Heart left ventricle (tissue), 16 donors: ENCODE data around the gene TTC31. TPM values are rescaled to one million over a fixed set of nuclear protein-coding genes. Genes with fewer than 3 reads are reported as not detected.

Experiments
- ATAC-seq, 4 donors: fragments of 200-7000 bp; cut with Tn5 transposase; one replicate each; pipeline ENCODE4 v1.9.1; 2020 to 2022; ENCODE audit warnings: moderate library complexity in 4 of 4, mild to moderate bottlenecking in 3 of 4, moderate number of reproducible peaks in 1 of 4
- DNase-seq, 5 donors: peaks; one replicate each; pipeline ENCODE4 v3.0.0-alpha.2; 2020
- H3K27ac ChIP-seq, 12 donors: fragments of 200-600 bp; sonication (generic) in 4 of 12; one replicate each; pipeline versions ENCODE4 v1.5.0 to v1.8.0; 2016 to 2022; ENCODE audit warnings: mild to moderate bottlenecking in 2 of 12
- H3K27me3 ChIP-seq, 9 donors: fragments of 200-600 bp; sonication (generic) in 2 of 9; one replicate each; pipeline versions ENCODE4 v1.5.1 to v1.8.0; 2016 to 2022; ENCODE audit warnings: mild to moderate bottlenecking in 3 of 9
- H3K36me3 ChIP-seq, 9 donors: fragments of 200-600 bp; sonication (generic) in 2 of 9; one replicate each; pipeline versions ENCODE4 v1.5.0 to v1.8.0; 2018 to 2022; ENCODE audit warnings: mild to moderate bottlenecking in 2 of 9
- H3K4me1 ChIP-seq, 12 donors: fragments of 200-600 bp; sonication (generic) in 4 of 12; one replicate each; pipeline versions ENCODE4 v1.5.0 to v1.8.0; 2016 to 2022; ENCODE audit warnings: mild to moderate bottlenecking in 3 of 12
- H3K4me3 ChIP-seq, 12 donors: fragments of 200-600 bp; sonication (generic) in 4 of 12; one replicate each; pipeline versions ENCODE4 v1.5.0 to v1.8.0; 2017 to 2022; ENCODE audit warnings: mild to moderate bottlenecking in 9 of 12, moderate library complexity in 4 of 12
- H3K9me3 ChIP-seq, 12 donors: fragments of 200-600 bp; sonication (generic) in 4 of 12; one replicate each; pipeline versions ENCODE4 v1.5.0 to v1.8.0; 2016 to 2022; ENCODE audit warnings: mild to moderate bottlenecking in 1 of 12
- POLR2A ChIP-seq, 2 donors: fragments of 450-650 bp; IDR thresholded peaks; one replicate each; pipeline ENCODE4 v1.6.1; 2017; ENCODE audit warnings: antibody characterized with exemption in 2 of 2, mild to moderate bottlenecking in 2 of 2, moderate library complexity in 2 of 2
- WGBS, 4 donors: extraction: QIAGEN DNeasy Blood & Tissue Kit in 2 of 4; methylation state at CpG; one replicate each; pipeline versions ENCODE4 v1.1.5 to v1.1.7; 2013 to 2018; 5-methylcytosine and 5-hydroxymethylcytosine counted together
- intact Hi-C, 10 donors: fragments of 100-400 bp; cut with DNase I; formaldehyde crosslinking; loops; one replicate each; pipeline versions ENCODE4 v1.11.1 to v1.14.2; 2022
- polyA plus RNA-seq, 2 donors: library from polyadenylated mRNA; stranded (reverse); fragments of 200-250 nt; gene quantifications; one replicate each; pipeline ENCODE4 v1.2.3, GENCODE V29; 2013
- total RNA-seq, 9 donors: library from RNA; depleted of rRNA in 2 of 9; stranded (reverse); fragments of >200 nt in 2 of 9; fragmentation: NEBNext Ultra II Directional in 3 of 9; extraction: Animal tissue kit (Norgen Biotek cat#: 25700) in 3 of 9; gene quantifications; one replicate each; pipeline versions ENCODE4 v1.1.0 to v1.2.4, GENCODE V29; 2016 to 2023
- TF ChIP-seq, protein P1 (sequence below), 12 donors: fragments of 200-600 bp; sonication (generic) in 4 of 12; IDR thresholded peaks; one replicate each; pipeline versions ENCODE4 v1.5.0 to v1.8.0; 2018 to 2022; ENCODE audit warnings: antibody characterized with exemption in 12 of 12, mild to moderate bottlenecking in 5 of 12
- donor health status: ischemic (EF 13 %, LVEDD 7.1; RV severe dilation, severe dysfunction).
- donor health status: healthy with polysubstance abuse.
- donor health status: DM: no; HTN: yes; CAD: no.
- donor health status: DM: no; HTN: no; CAD: no.
- donor health status: ischemic (EF 25% LVEDD 6.9; RV normal size, moderate dysfunction).
- donor health status: ischemic (EF 25% LVEDD 5.7; RV mildly dilated, moderate dysfunction).
- donor health status: healthy.
- donor health status: DM: yes; HTN: yes; CAD: no.
- donor health status: ischemic (EF 35%, LVEDD 5.7; RV mildly dilated, moderate dysfunction).
- donor health status: nonischemic (EF 11% LVEDD 7.7; RV severe dilation, severe dysfunction).
- donor health status: DM: yes; HTN: yes; CAD: no.
- donor health status: PGD.
- donor health status: ischemic (EF 29% LVEDD 5.4; RV normal size, mild dysfunction).
- donor health status: nonischemic (EF 23%, LVEDD 6.1; RV moderate dilation, normal function).

TTC31 gene
- total and polyA plus RNA-seq, 11 donors: 7.1 to 14.2 (median 10.0) TPM

GRCh38 chr2:74524955-74525716, 42.3 kb downstream of the TTC31 start:
- 90 to 91% (median 91%) methylated on average over 10 of the region's 10 CpGs for WGBS, 4 donors
- H3K36me3 ChIP-seq: peaks cover 0 to 32% (median 27%) of the 10 kb centered on the region in 9 donors
- intact Hi-C loops: loop anchor here in 1 of 10 donors (5.0 kb wide), 1 partner anchor 38 kb away; no protein-coding TSS in a partner anchor
- DNase-seq (peak in 1 of 5 donors; percentile 26), ATAC-seq (no peak)
- TF ChIP-seq, protein P1, sequence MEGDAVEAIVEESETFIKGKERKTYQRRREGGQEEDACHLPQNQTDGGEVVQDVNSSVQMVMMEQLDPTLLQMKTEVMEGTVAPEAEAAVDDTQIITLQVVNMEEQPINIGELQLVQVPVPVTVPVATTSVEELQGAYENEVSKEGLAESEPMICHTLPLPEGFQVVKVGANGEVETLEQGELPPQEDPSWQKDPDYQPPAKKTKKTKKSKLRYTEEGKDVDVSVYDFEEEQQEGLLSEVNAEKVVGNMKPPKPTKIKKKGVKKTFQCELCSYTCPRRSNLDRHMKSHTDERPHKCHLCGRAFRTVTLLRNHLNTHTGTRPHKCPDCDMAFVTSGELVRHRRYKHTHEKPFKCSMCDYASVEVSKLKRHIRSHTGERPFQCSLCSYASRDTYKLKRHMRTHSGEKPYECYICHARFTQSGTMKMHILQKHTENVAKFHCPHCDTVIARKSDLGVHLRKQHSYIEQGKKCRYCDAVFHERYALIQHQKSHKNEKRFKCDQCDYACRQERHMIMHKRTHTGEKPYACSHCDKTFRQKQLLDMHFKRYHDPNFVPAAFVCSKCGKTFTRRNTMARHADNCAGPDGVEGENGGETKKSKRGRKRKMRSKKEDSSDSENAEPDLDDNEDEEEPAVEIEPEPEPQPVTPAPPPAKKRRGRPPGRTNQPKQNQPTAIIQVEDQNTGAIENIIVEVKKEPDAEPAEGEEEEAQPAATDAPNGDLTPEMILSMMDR (IDR thresholded peaks at IDR 0.05): no peak
- no peak for TF ChIP-seq POLR2A (IDR thresholded peaks at IDR 0.05)
- no peak overlapping the region for H3K4me3 ChIP-seq
- H3K27me3 ChIP-seq: peaks cover 0 to 12% (median 8%) of the 10 kb centered on the region in 9 donors
- peaks cover 0 to 18% (median 11%) of the 10 kb centered on the region in 12 donors for H3K4me1 ChIP-seq
- no peak overlapping the region for H3K27ac ChIP-seq
- H3K9me3 ChIP-seq: no peaks in the 10 kb centered on the region

DNA sequence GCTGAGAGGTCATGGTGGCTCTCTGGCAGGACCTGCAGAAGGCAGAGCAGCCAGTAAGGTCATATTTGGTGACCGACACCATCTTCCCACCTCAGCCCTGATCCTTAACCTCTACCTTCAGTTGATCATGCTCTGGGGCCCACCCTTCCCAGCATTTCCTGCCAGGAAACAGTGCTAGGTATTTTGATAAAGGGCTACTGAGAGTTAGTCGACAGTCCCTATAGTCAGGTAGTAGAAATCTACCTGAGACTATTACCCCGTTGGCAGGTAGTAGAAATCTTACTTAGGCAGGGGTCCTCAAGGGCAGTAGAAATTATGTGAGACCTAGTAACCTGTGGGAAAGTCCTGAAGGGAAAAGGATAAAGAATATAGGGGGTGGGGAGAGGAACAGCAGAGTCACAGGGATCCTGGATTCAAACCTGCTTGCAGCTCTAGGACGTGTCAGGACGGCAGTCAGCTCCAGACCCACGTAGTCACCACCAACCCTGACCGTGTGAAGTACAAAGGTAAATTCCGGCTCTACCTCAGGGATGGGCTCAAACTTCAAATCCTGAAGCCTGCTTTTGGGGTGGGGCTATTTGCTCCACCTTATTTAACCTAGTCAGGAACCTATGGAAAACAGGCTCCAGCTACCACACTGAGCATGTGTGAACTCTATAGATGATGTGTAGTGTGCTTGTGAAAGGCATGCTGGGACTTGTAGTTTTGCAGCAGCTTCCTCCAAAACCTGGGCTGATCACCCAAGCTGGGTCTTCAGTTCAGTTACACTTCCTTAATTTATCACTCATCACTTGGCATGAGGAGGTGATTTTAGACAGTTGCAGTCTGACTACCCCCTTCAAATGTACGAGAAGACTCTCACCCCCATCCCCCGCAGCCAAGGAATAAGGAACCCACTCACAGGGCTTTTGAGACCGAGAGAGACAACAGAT, 43.1 kb downstream of the TTC31 start, which contains the start of gene DQX1:
TSS of gene DQX1 (minus strand) at position 515 of the 932 bp plus-strand sequence. CDS start at position 13, 502 bp downstream.
- Histone ChIP-seq H3K27me3 (peaks cover 0 to 4% (median 0%) of the 10 kb centered on the region in 9 donors), H3K4me1 (peaks cover under 1 to 25% (median 17%) of the 10 kb centered on the region in 12 donors), H3K9me3 (no peaks in the 10 kb centered on the region), H3K36me3 (peaks cover 0 to 32% (median 27%) of the 10 kb centered on the region in 9 donors), H3K4me3 (no peak within 1 kb of the TSS), H3K27ac (no peak within 1 kb of the TSS)
- ATAC-seq (no peak), DNase-seq (no peak)
- TF ChIP-seq, protein P1 (IDR thresholded peaks at IDR 0.05): no peak
- no peak for TF ChIP-seq POLR2A (IDR thresholded peaks at IDR 0.05)
- WGBS, 4 donors: 87 to 92% (median 89%) methylated on average over 11 of the region's 11 CpGs
- intact Hi-C loops: loop anchor here in 1 of 10 donors (5.0 kb wide), 1 partner anchor 39 kb away; no protein-coding TSS in a partner anchor

DNA sequence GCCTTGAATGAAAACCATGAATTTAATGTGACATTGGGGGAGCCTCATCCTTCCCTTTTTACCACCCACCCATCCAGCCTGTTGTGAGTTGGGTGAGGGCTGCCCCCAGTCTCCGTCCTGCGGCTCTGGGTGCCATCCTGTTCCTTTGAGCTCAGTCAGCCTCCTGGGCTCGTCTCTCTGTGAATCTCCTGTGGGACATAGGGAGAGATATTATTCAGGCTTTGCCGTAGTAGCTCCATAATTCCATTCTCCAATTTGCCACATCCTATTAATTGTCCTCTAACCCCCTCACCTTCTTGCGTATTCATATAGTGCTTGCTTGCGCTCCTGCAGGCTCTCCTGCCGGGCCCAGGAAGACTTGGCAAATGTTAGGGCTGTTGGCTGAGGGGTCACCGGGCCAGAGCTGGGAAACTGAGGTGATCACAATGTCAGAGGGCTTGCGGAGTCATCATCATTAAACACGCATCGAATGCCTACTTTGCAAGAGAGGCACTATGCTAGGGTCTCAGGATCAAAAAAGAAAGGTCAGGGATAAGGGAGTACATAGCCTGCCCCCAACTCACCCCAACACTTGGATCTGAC, 43.9 kb downstream of the TTC31 start:
- TF ChIP-seq, protein P1 (IDR thresholded peaks at IDR 0.05): no peak
- TF ChIP-seq POLR2A (IDR thresholded peaks at IDR 0.05): no peak
- H3K27me3 ChIP-seq: no peaks in the 10 kb centered on the region
- no peak overlapping the region for H3K4me3 ChIP-seq
- no peaks in the 10 kb centered on the region for H3K9me3 ChIP-seq
- WGBS, 4 donors: 96 to 98% (median 97%) methylated on average over 11 of the region's 11 CpGs
- no peak for ATAC-seq
- no peak overlapping the region for H3K27ac ChIP-seq
- intact Hi-C loops: loop anchor here in 1 of 10 donors (5.0 kb wide), 1 partner anchor 39 kb away; no protein-coding TSS in a partner anchor
- H3K4me1 ChIP-seq: peaks cover 5 to 33% (median 25%) of the 10 kb centered on the region in 12 donors
- DNase-seq: no peak
- peaks cover 0 to 36% (median 30%) of the 10 kb centered on the region in 9 donors for H3K36me3 ChIP-seq
